Gastroesophageal sphincter (tissue), 4 donors: Measurements from ENCODE around the gene TFAP2E. TPM values are rescaled to one million over a fixed set of nuclear protein-coding genes. Genes with fewer than 3 reads are reported as not detected.
A peak's percentile ranks its signal among the peaks of the same experiment; 100 is the strongest.

ENCODE experiments used
- ATAC-seq: fragments of 150-250 bp; one replicate; pipeline ENCODE4 v1.9.1; 2016; ENCODE audit warnings: mild to moderate bottlenecking, moderate library complexity
- H3K27ac ChIP-seq, 4 donors: fragments of 200-600 bp; sonication (generic) in 3 of 4; 1 replicate in 3 of 4; 2 replicates in 1 of 4; pipeline ENCODE4 v1.5.1; 2016 to 2019
- H3K27me3 ChIP-seq: fragments of 200-600 bp; sonication (generic); one replicate; pipeline ENCODE4 v1.5.1; 2019
- H3K36me3 ChIP-seq, 2 donors: fragments of 200-600 bp; sonication (generic); one replicate each; pipeline ENCODE4 v1.5.1; 2019; ENCODE audit warnings: control low read depth in 1 of 2
- H3K4me1 ChIP-seq, 3 donors: fragments of 200-600 bp; sonication (generic); 1 replicate in 2 of 3; 2 replicates in 1 of 3; pipeline ENCODE4 v1.5.1; 2016 to 2019; ENCODE audit warnings: control low read depth in 2 of 3
- H3K4me3 ChIP-seq, 2 donors: fragments of 200-600 bp; sonication (generic); one replicate each; pipeline ENCODE4 v1.5.1; 2019; ENCODE audit warnings: mild to moderate bottlenecking in 1 of 2, moderate library complexity in 1 of 2
- H3K9me3 ChIP-seq, 3 donors: fragments of 200-600 bp; sonication (generic); one replicate each; pipeline ENCODE4 v1.5.1; 2017 to 2019; ENCODE audit warnings: control low read depth in 2 of 3
- CTCF ChIP-seq, 4 experiments: fragments of 200-600 bp in 2 of 4; fragments of 450-650 bp in 2 of 4; sonication (generic) in 1 of 4; IDR thresholded peaks; one replicate each; pipeline ENCODE4 v1.5.1; 2017 to 2019; ENCODE audit warnings: antibody characterized with exemption in 4 of 4, mild to moderate bottlenecking in 2 of 4, moderate library complexity in 2 of 4
- EP300 ChIP-seq: sonication (generic); formaldehyde crosslinking; IDR thresholded peaks from one replicate; pipeline ENCODE4 v1.6.1; 2017; ENCODE audit warnings: antibody characterized with exemption, mild to moderate bottlenecking
- POLR2A ChIP-seq, 2 donors: fragments of 450-650 bp; IDR thresholded peaks; one replicate each; pipeline ENCODE4 v1.6.1; 2017; ENCODE audit warnings: antibody characterized with exemption in 2 of 2, mild to moderate bottlenecking in 2 of 2, moderate library complexity in 1 of 2
- POLR2AphosphoS5 ChIP-seq: sonication (generic); formaldehyde crosslinking; IDR thresholded peaks from one replicate; pipeline ENCODE4 v1.6.1; 2017; ENCODE audit warnings: antibody characterized with exemption
- WGBS, 2 donors: methylation state at CpG; one replicate each; pipeline ENCODE4 v1.1.5; 2018; ENCODE audit warnings: low coverage in 1 of 2; 5-methylcytosine and 5-hydroxymethylcytosine counted together
- total RNA-seq, 4 donors: library from RNA; depleted of rRNA; stranded (reverse); fragments of >200 nt; gene quantifications; one replicate each; pipeline ENCODE4 v1.1.0, GENCODE V29; 2016

Gene TFAP2E
- total RNA-seq, 4 donors from 2014 or later = 0.27 TPM; not detected in 3

- no peaks in the 10 kb centered on the region for H3K27me3 ChIP-seq
- H3K36me3 ChIP-seq = peaks cover 0 to 12% of the 10 kb centered on the region in 2 donors
- H3K9me3 ChIP-seq = no peaks in the 10 kb centered on the region
- no peak for TF ChIP-seq POLR2AphosphoS5
- no peak for TF ChIP-seq CTCF (IDR thresholded peaks at IDR 0.05)
- peak overlapping the region; percentile 42 to 46 (median 44) for H3K27ac ChIP-seq
- no peak overlapping the region for H3K4me3 ChIP-seq
- ATAC-seq = no peak
- WGBS, 2 donors = 20 to 62% methylated on average over 1 of the region's 1 CpG
- peaks cover 10 to 40% (median 19%) of the 10 kb centered on the region in 3 donors for H3K4me1 ChIP-seq
Measured at GRCh38 chr1:35532497-35533223, 40.5 kb upstream of the TFAP2E start.

DNA sequence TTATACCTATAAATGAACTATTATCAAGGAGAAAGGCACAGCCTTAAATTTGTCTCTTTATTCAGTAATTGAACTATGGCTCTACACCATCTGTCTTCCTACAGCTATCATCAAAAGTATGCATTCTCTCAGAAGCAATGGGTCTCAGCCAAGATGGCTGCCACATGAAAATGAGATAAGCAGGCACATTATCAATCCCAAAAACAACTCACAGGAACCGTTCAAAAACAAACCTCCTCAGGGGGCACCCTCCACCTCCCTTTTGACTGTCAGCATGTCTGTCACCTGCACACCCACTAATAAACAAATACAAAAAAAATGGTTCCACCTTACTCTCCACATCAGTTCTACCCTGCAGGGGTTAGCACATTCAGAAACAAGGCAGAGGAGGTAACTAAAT, 39.5 kb upstream of the TFAP2E start:
- no peak for ATAC-seq
- peak overlapping the region in 3 of 4 donors; percentile 42 to 46 (median 43) for H3K27ac ChIP-seq
- H3K9me3 ChIP-seq = no peaks in the 10 kb centered on the region
- peaks cover 0 to 12% of the 10 kb centered on the region in 2 donors for H3K36me3 ChIP-seq
- no peak for TF ChIP-seq POLR2AphosphoS5
- TF ChIP-seq EP300 = no peak
- no peak for TF ChIP-seq POLR2A (IDR thresholded peaks at IDR 0.05)
- no peak for TF ChIP-seq CTCF (IDR thresholded peaks at IDR 0.05)
- 0 to 18% methylated on average over 1 of the region's 1 CpG for WGBS, 2 donors
- peaks cover 16 to 49% (median 19%) of the 10 kb centered on the region in 3 donors for H3K4me1 ChIP-seq
- no peak overlapping the region for H3K4me3 ChIP-seq
- no peaks in the 10 kb centered on the region for H3K27me3 ChIP-seq

DNA sequence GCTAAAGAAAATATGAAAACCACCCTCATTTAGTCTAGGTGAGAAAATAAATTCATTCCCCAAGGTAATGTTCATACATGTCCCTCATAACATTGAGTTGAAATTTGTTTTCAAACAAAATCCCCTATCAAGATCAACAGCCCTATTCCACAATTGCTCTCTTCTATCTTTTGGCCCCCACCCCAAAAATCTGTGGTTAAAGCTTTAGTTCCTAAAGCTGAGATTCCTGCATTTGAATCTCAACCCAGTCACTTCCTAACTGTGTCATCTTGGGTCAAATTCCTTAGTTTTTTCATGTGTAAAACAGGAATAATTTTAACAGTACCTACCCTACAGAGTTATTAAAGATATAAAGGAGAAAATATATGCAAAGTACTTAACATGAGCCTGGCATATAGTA, 37.9 kb upstream of the TFAP2E start:
- H3K4me3 ChIP-seq = no peak overlapping the region
- TF ChIP-seq CTCF (IDR thresholded peaks at IDR 0.05) = no peak
- no peak for TF ChIP-seq POLR2AphosphoS5
- no peak for TF ChIP-seq POLR2A (IDR thresholded peaks at IDR 0.05)
- no peak for TF ChIP-seq EP300
- no peak overlapping the region for H3K27ac ChIP-seq
- peaks cover 23 to 66% (median 33%) of the 10 kb centered on the region in 3 donors for H3K4me1 ChIP-seq
- no peaks in the 10 kb centered on the region for H3K27me3 ChIP-seq
- no peaks in the 10 kb centered on the region for H3K9me3 ChIP-seq
- H3K36me3 ChIP-seq = peaks cover 0 to 8% of the 10 kb centered on the region in 2 donors
- no peak for ATAC-seq

GRCh38 chr1:35536556-35537162, 36.5 kb upstream of the TFAP2E start:
- Histone ChIP-seq H3K27me3 (no peaks in the 10 kb centered on the region), H3K36me3 (no peaks in the 10 kb centered on the region), H3K4me1 (peaks cover 25 to 78% (median 37%) of the 10 kb centered on the region in 3 donors), H3K4me3 (no peak overlapping the region), H3K27ac (no peak overlapping the region), H3K9me3 (no peaks in the 10 kb centered on the region)
- TF ChIP-seq CTCF (IDR thresholded peaks at IDR 0.05) = no peak
- TF ChIP-seq EP300 = no peak
- TF ChIP-seq POLR2AphosphoS5 = no peak
- no peak for TF ChIP-seq POLR2A (IDR thresholded peaks at IDR 0.05)
- WGBS, 2 donors = 88 to 100% methylated on average over 2 of the region's 2 CpGs
- ATAC-seq = no peak

DNA sequence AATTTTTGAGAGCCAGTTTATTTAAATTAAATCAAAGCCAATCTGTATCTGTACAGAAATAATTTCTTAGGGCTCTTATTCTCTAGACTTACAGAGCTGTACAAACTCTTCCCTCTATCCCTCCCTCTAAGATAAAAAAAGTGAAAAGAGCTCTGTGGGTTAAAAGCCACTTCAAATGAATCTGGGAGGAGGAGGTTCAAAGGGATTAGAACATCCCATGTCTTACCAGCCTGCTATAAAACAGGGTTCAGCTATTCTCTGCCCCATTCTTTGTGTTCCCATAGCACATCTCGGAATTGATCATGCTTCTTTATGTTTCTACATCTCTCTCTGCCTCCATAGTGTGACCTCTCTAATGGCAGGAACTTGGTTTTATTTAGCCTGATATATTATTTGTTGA, 35.3 kb upstream of the TFAP2E start:
- 82 to 100% methylated on average over 1 of the region's 1 CpG for WGBS, 2 donors
- H3K4me3 ChIP-seq = no peak overlapping the region

More for the DNA sequence above, 35.3 kb upstream of the TFAP2E start:
- no peak for ATAC-seq
- Histone ChIP-seq H3K36me3 (no peaks in the 10 kb centered on the region), H3K27me3 (no peaks in the 10 kb centered on the region), H3K27ac (peak overlapping the region in 1 of 4 donors; percentile 72), H3K4me1 (peaks cover 21 to 69% (median 33%) of the 10 kb centered on the region in 3 donors), H3K9me3 (no peaks in the 10 kb centered on the region)
- TF ChIP-seq EP300 = no peak
- no peak for TF ChIP-seq CTCF (IDR thresholded peaks at IDR 0.05)
- TF ChIP-seq POLR2AphosphoS5 = no peak
- no peak for TF ChIP-seq POLR2A (IDR thresholded peaks at IDR 0.05)
